Ishikawa (cell line): ENCODE measurements around the gene RIPOR2.

Experiments used
- CEBPB ChIP-seq: IDR thresholded peaks from 2 replicates; pipeline ENCODE4 v1.6.1; 2012
- CREB1 ChIP-seq: IDR thresholded peaks from 2 replicates; pipeline ENCODE4 v1.6.1; 2012; ENCODE audit warnings: low read depth
- EGR1 ChIP-seq: IDR thresholded peaks from 2 replicates; pipeline ENCODE4 v1.6.1; 2012
- EP300 ChIP-seq: IDR thresholded peaks from 2 replicates; pipeline ENCODE4 v1.6.1; 2012; ENCODE audit warnings: borderline replicate concordance
- FOXM1 ChIP-seq: IDR thresholded peaks from 2 replicates; pipeline ENCODE4 v1.6.1; 2012; ENCODE audit warnings: low read depth, borderline replicate concordance
- MAX ChIP-seq: IDR thresholded peaks from 2 replicates; pipeline ENCODE4 v1.6.1; 2012
- NFIC ChIP-seq: IDR thresholded peaks from 2 replicates; pipeline ENCODE4 v1.6.1; 2012
- RAD21 ChIP-seq: IDR thresholded peaks from 2 replicates; pipeline ENCODE4 v1.6.1; 2012; ENCODE audit warnings: low read depth
- REST ChIP-seq: IDR thresholded peaks from 2 replicates; pipeline ENCODE4 v1.6.1; 2012; ENCODE audit warnings: low read depth, mild to moderate bottlenecking
- TAF1 ChIP-seq: IDR thresholded peaks from 2 replicates; pipeline ENCODE4 v1.6.1; 2012; ENCODE audit warnings: low read depth, mild to moderate bottlenecking
- TCF12 ChIP-seq: IDR thresholded peaks from 2 replicates; pipeline ENCODE4 v1.6.1; 2012; ENCODE audit warnings: low read depth
- TEAD4 ChIP-seq: IDR thresholded peaks from 2 replicates; pipeline ENCODE4 v1.6.1; 2012
- USF1 ChIP-seq: IDR thresholded peaks from 2 replicates; pipeline ENCODE4 v1.6.1; 2012
- YY1 ChIP-seq: IDR thresholded peaks from 2 replicates; pipeline ENCODE4 v1.6.1; 2012; ENCODE audit warnings: low read depth
- ZBTB7A ChIP-seq: IDR thresholded peaks from 2 replicates; pipeline ENCODE4 v1.6.1; 2012; ENCODE audit warnings: low read depth

Gene RIPOR2

GRCh38 chr6:24874776-24875533 is 60.8 kb downstream of the RIPOR2 start:
- TF ChIP-seq CEBPB (no peak), REST (no peak), TCF12 (no peak), NFIC (no peak), ZBTB7A (no peak), FOXM1 (no peak), USF1 (no peak), EP300 (no peak), TEAD4 (no peak), RAD21 (no peak), CREB1 (no peak), TAF1 (no peak), MAX (no peak), YY1 (no peak), EGR1 (no peak)

DNA sequence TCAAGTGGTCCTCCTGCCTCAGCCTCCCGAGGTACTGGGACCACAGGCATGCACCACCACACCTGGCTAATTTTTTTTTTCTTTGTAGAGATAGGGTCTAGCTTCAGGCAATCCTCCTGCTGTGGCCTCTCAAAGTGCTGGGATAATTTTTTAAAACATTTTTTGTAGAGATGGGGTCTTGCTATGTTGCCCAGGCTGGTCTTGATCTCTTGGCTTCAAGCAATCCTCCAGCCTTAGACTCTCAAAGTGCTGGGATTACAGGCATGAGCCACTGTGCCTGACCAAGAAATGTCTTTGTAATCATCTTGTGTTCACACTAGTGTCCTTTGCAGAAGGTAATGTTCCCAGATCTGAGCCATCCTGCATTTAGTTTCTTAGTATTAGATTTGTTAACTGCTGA is 61.6 kb downstream of the RIPOR2 start:
- TF ChIP-seq USF1, result no peak
- TF ChIP-seq CREB1, result no peak
- TF ChIP-seq MAX, result no peak
- TF ChIP-seq ZBTB7A, result no peak
- TF ChIP-seq EP300, result no peak
- no peak for TF ChIP-seq TEAD4
- no peak for TF ChIP-seq RAD21
- TF ChIP-seq FOXM1, result no peak
- TF ChIP-seq YY1, result no peak
- no peak for TF ChIP-seq CEBPB
- TF ChIP-seq REST, result no peak
- TF ChIP-seq TCF12, result no peak
- no peak for TF ChIP-seq TAF1
- TF ChIP-seq NFIC, result no peak
- TF ChIP-seq EGR1, result no peak

GRCh38 chr6:24872779-24873178 is 63.0 kb downstream of the RIPOR2 start:
- no peak for TF ChIP-seq TAF1
- TF ChIP-seq CEBPB, result no peak
- TF ChIP-seq CREB1, result no peak

GRCh38 chr6:24868765-24869164 is 67.0 kb downstream of the RIPOR2 start:
- no peak for TF ChIP-seq REST
- TF ChIP-seq TAF1, result no peak
- no peak for TF ChIP-seq CEBPB
- no peak for TF ChIP-seq EP300
- TF ChIP-seq RAD21, result no peak
- TF ChIP-seq FOXM1, result no peak
- TF ChIP-seq USF1, result no peak
- TF ChIP-seq TCF12, result no peak
- TF ChIP-seq YY1, result no peak
- no peak for TF ChIP-seq EGR1
- TF ChIP-seq CREB1, result no peak
- no peak for TF ChIP-seq TEAD4
- TF ChIP-seq MAX, result no peak
- TF ChIP-seq ZBTB7A, result no peak
